Measurements from ENCODE around the gene RNF39.

The RNF39 gene

DNA sequence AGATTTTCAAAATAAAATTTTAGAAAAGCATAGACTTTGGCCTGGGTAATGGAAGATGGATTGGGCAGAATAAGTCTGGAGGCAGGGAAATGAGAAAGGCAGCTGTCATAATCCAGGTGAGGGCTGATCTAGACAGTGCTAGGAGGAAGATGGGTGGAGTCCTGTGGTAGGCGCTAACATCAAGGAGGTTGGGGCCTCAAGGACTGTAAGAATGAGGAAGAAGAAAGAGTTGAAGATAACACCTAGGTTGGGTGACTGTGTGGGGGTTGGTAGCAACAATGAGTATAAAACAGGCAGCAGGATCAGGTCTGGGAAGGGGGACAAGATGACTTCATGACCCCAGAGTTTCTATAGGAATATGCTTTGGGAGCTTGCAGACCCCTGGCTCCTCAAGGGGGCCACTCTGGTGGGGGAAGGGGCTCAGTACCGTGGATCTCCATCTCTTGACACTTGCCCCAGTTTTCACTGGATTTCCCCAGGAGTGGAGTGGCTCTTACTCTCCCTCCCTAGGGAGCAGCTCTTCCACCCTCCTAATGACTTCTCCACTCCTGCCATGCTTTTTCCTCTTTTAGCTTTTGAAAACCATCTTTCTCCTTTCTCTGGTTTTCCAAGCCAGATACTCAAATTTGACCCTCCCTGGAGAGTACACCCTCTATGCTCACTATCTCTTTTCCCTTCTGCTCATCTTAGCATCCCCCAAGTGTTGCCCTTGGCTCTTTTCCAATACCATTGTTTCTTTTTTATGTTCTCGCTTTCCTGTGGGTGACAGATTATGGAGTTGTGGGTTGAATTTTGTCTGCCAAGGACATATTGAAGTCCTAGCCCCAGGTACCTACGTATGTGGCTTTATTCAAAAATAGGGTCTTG lies 22.6 kb upstream of the RNF39 start:
- no peak for DNase-seq (ENCODE audit: low spot score)

DNA sequence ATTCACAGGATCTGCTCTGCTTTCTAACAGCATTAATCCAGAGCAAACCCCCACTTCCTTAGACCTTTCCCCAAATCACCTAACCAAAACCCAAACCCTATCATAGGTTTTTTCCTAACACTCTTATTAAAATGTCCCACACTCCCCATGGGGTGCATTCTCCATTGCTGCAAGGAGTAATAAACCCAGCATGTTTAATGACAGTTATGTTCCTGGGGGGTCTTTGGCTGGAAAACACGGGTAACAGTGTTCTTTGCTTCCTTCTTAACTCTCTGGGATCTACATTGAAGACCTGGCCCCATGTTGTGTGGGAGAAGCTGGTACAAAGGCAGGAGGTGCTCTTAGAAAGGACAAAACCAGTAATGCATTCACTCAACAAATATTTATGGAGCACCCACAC lies 21.3 kb upstream of the RNF39 start:
- DNase-seq (ENCODE audit: low spot score), result no peak

DNA sequence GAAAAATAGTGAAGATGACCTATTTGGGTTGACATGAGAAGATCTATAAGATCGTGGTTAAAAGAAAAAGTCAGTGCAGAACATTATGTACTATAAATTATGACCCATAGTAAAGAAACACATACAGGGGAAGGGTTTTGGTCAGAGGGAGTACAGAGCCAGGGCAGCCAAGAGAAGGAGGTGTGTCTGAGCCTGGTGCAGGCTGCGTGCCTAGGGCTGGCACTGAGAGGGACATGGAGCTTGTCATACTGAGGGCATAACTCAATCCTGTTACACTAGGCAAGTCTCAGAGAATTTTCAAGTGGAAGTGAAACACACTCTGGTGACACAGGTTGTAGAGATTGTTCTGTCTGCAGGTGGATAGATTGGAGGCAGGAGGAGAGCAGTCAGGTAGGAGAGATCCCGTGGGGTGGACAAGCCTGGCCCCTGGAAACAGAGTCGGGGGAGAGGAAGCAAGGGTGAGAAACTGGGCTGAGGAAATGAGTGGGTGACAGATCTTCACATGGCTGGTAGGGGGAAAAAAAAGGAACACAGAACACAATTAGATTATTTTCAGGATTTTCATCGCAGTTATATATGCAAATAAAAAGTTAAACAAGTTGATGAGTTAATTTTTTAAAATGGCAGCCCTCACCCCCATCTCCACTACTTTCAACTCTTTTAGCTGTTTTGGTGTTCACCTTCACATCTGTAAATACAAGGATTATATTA lies 18.5 kb upstream of the RNF39 start:
- DNase-seq (ENCODE audit: low spot score), result no peak

DNA sequence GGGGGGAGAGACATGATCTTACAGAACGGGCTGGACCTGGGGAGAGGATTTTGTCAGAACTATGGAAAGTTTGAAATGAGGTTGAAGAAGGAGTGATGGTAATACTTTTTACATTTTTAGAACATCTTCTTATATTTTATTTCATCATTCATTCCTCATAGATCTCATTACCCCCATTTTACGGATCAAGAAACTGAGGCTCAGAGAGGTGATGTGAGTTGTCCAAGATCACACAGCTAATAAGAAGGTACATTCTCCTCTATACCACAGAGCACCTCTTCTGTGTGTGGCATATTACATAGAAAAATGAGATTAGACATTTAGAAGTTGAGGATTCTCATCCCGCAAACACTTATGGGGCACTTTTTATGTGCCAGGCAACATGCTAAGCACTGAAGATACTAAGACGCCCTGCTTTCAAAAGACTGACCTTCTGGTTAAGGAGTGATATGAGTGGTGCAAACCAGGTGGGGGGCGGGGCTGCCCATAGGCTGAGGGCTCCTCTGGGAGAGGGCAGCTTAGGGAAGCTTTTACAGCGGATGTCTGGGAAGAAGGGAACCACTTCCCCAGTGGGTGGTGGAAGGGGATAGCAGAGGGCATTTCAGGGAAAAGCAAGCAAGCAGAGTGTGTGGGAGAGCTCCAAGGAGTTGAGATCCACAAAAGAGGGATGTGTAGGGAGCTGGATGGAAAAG lies 17.4 kb upstream of the RNF39 start:
- no peak for DNase-seq (ENCODE audit: low spot score)

DNA sequence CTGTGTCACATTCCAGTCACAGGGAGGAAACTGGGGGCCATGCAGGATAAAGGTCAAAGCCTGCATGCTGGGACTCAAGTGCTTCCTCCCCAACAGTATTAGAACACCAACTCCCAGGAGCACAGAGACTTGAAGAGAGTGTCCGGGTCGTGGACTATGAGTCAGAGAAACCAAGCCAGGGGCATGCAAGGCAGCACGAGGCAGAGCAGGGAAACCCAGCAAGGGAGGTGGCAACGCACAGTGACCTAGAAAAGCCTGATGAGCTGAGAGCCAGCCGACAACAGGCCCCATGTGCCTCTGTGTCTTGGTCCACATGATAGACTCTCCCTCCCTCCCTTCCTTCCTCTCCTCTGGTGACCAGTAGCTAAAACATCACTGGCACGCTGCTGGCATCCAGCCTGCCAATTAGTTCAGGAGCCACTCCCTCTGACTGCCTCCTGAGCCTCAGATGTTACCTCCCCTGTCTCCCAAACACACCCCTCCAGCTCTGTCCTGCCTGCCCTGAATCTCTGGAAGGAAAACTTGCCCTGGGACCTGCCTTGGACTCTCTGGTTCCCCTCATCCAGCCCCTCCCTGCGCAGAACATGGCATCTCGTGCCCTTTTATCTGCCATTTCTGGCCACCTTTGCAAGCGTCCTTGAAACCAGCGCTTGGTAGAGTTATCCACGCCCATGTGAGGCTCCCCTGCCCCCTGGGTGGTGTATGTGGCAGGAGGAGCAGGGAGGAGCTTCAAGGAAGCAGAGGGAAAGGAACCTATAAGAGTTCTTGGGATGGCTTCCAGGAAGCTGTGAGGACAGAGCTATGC lies 16.2 kb upstream of the RNF39 start:
- DNase-seq (ENCODE audit: low spot score), result no peak

DNA sequence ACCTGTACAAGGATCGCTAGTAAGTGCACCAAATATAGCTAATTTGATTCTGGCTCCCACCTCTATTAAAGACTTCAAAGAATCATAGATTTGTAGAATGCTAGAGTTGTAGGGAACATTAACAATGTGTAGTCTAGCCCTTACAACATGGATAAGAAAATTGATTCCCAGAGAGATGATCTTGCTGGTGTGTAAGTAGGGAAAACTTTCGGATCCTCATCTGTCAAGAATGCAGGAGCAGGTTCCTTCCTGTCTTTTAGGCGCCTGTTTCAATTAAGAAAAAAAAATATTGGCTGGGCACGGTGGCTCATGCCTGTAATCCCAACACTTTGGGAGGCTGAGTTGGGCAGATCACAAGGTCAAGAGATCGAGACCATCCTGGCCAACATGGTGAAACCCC lies 12.3 kb upstream of the RNF39 start:
- no peak for DNase-seq (ENCODE audit: low spot score)

DNA sequence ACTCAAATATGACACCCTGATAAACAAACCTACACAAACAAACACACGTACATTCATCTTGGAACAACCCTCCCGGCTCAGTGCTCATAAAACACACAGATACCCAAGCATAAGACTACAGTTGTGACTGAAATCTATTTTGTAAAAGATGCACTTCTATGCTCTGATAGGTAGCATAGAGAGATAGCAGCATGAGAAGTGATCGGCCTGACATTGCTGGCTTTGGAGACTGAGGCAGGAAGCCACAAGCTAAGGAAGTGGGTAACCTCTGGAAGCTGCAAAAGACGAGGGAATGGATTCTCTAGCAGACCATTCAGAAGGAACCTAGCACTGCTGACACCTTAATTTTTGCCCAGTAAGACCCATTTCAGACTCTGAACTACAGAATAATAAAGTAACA lies 1.6 kb upstream of the RNF39 start:
- no peak for DNase-seq (ENCODE audit: low spot score)

DNA sequence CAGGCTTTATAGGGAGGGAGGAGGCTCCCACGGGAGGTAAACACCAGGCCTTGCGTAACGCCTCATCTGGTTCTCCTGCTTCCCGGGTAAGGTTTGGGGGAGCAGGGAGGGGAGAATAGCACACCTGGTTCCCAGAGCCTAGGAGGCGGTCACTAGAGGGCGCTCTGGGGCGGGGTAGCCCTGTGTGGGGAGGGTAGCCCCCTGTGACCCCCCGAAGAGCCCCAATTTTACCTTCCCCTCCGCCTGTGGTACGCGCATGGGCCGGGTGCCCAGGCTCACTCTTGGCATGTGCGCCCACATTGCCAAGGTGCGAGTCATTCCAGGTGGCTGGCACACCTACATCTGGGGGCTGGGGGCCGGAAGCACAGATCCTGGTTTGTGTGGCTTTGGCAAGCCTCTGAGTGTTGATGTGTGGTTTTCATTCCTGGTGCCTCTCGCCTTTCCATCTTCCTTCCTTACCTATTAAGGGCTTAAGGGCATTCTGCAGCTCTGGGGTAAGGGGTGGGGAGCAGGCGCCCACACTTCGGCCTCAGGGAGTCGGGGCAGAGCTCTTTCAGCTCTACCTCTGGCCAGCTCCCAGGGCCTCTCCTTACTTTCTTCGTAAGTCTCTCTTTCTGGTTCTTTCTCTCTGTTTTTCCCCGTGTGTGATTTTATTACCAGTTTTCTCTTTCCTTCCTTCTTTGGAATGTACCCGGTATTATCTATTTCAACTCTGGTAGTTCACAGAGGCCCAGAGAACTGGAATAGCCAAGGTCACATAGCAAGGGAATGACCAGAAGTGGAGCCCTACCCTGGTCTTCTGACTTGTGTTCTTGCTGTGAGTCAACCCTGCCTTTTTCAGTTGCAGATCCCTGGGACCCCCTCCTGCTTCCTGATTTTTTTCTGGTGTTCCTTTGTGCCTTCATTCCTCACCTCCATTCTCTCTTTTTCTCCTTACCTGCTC lies 492 bp upstream of the RNF39 start:
- no peak for DNase-seq (ENCODE audit: low spot score)

DNA sequence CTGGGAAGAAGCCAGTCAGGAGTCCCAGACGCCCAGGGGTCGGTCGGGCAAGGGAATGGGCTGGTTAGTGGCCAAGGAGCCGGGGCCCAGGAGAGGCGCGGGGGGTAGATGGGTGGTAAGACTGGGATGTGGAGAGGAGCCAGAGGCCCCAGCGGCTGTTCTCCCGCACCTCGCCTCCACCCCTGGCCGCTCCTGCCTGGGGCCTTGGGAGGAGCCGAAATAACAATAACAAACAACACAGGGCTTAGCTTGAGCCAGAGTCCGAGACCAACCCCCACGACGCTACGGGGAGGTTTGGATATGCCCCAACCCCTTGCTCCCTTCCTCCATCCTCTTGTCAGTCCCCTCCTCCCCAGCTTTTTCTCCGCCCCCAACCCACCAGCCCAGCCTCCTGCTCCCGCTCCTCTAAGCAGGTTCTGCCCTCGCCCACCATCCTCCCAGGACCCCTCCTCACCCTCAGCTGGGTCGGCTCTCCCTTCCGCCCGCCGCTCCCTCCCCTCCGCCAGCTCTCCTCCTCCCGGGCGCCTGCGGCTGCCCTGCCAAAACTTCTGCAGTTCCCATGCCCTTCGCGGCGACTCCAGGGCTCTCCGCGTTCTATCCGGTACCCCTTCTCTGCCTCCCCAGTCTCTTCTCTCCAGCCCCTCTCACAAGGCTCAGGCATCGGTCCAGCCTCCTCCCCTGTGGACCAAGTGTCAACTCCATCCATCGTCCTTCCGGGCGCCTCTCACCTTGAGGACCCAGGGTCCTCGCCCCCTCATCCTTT lies 1.1 kb downstream of the RNF39 start:
- no peak for DNase-seq (ENCODE audit: low spot score)

DNA sequence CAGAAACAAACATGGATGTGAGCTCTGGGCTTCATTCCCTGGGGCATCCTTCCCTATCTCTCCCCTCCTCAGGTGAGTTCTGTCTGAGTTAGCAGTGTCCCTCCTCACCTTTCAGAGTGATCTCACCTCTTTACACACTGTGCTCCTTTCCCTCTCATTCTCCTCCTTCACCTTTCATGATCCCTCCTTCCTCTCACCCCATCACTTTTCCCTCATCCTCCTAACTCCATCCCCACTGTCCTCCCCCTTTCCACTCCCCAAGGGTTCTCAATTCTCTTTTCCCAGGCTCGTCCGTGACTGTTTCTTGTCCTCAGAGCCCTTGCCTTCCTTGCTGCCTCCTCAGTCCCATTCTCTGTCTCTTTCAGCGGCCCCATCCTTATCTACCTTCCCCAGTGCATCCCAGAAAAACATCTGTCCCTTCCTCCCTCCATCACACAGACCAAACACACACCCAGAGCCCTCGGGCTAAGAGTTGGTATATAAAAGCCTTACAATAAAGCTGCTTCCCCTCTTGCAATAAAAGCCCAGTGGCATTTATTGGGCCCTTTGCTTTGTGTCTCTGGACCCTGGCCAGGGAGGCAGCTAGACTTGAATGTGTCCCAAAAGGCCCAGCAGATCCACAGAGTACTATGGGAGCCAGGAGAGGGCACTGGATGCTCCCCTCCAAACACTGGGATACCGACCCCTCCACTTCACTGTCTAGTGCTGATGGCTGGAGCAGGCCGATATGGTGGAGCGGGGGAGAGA lies 1.9 kb downstream of the RNF39 start:
- DNase-seq (ENCODE audit: low spot score), result no peak

DNA sequence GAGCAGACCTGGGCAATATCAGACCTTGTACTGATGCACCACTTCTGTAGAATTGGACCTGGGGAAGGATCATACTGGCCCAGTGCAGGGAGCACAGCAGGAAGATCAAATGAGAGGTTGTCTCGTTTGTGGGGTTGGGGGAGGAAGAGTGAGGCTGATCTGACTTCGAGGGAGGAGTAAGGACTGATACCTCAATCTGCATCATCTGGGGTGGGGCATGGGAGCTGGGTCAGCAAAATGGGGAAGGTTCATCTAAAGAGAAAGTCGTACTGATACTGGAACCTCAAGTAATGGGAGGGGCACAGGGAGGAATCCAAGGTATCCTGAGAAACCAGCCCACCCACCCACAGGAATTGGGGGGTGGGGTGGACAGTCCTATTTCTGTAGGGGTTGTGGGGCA lies 3.7 kb downstream of the RNF39 start:
- DNase-seq (ENCODE audit: low spot score), result no peak

DNA sequence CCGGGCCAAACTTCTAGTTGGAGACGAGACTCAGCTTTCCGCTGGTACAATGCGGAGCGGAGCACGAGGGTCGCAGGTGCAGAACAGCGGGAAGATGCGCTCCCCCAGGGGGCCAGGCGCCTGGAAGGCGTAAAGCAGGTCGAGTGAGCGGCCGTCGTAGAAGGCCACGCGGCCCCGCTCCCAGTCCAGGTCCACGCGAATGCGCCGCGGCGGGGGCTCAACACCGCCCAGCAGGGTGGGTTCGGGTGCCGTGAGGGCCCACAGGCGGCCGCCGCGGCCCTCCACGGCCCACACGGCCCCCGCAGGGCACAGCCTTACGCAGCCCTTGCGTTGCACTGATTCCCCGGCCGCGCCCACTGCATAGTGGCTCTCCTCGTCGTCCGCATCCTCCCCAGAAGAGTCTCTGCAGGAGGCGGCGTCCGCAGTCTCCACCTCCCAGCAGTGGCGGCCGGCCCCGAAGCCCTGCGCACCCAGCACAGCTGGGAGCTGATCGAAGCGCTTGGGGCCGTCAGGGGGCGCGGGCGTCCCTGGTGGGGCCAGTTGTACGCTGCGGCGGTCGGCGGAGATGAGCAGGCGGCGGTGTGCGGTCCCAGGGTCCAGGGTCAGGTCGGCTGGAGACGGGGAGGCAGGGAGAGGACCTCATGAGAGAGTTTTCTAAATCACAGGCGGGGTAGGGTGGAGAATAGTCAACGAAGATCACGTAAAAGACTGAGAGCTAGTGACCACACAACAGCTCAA lies 4.3 kb downstream of the RNF39 start:
- DNase-seq (ENCODE audit: low spot score), result no peak

DNA sequence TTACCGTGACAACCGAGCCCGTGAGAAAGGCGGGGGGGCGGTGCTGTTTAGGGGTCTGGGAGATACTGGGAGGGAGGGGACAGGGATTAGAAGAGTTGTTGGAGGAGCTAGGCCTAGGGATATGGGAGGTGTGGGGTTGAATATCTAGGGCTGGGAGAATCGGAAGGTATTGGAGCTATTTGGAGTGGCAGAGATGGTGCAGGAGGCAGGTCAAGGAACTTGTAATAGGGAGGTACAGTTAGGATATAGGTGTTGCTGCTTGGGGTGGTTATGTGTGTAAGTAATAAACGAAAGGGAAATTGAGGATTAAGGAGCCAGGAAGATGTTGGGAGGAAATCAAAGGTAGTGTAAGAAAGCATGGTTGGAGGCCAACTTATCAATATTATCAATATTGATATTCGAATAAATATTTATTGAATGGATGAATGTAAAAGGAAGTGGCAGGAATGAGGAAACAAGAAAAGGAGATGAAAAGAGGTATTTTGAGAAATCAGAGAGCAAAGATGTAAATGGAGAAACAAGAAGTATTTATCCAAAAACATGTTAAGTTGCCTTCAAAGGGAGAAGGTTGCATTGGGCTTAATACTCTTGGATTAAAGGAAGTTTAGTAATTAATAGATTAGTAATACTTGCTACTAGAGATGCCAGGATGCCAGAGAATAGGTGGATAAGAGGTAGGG lies 8.0 kb downstream of the RNF39 start:
- DNase-seq (ENCODE audit: low spot score), result peak; percentile 79

DNA sequence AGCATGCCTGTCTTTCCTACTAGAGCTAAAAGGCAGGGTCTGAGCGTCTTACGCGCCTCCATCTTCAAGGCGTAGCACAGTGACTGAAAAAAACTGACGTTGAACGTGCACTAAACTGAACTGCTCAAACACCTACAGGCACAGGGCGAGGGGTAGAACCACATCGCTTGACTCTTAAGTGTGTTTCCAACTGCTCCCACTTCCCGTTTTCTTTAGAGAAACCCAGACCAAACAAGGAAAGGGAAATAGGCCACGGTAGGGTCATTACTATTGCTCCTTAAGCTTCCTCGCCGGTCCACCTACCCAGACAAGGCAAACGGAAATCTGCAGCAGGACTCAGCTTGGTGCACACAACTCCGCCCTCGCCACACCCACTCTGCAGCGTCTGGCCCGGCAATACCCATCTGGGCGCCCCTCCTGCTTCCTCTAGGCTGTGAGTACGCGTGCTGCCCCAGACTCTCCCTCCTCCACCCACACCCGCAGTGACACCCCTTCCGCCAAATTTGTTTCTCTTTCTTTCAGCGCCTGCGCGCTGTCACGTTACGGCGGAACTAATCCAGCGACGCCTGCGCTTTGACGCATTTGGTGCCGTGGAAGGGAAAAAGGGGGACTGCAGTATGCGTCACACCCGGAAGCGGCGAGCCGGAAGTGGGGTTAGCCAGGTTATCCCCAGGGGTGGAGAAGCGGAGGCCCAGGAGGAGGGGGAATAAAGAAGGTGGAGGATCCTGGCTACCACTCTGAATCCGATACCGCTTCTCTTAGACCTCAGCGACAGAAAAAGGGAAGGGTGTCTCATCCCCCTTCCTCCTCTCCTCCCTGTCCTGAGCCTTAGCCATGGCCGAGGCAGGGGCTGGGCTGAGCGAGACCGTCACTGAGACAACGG lies 8.8 kb downstream of the RNF39 start, which contains the start of gene PPP1R11:
Gene PPP1R11 (plus strand): TSS at position 622 of the 883 bp plus-strand sequence. CDS start 213 bp downstream, at position 835.
- DNase-seq (ENCODE audit: low spot score), result peak; percentile 99

DNA sequence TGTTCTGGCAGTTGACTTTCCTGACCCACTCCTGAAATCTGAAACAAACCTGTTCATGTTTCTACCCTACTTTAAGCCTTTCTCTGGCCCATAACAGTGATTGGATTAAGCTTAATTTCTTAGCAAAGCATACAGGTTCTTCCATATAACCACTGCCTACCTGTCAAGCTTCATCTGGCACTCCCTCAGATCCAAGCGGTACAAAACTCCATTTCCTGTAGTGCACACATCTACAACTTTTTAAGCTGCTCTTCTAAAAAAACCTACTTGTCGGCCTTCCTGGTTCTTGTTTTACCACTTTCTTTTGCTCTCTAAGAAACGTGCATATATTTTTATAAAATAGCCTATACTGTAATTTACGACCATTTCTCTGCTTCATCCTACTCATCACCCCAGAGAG lies 9.5 kb downstream of the RNF39 start:
- DNase-seq (ENCODE audit: low spot score), result no peak

DNA sequence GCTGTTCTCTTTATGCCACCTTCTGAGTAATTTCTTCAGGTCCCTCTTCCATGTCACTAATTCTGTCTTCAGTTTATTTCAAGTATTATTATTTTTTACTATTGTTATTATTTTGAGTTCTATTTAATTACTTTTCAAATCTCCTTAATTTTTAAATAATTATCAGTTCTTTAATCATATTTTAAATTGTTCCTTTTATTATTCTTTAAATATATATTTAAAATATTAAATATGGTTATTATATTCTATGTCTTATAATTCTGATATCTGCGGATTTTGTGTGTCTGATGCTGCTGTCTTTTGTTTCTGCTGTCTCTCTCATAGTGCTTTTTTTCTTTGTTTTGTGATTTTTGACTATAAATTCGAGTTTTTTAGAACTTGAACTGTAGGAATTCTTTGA lies 12.3 kb downstream of the RNF39 start:
- DNase-seq (ENCODE audit: low spot score), result no peak

Measured in RKO (cell line).